Measurements from ENCODE around the gene LTBP2. TPM values are rescaled to one million over a fixed set of nuclear protein-coding genes. Genes with fewer than 3 reads are reported as not detected.

Gene LTBP2
- total and polyA plus RNA-seq, 2 of the 8 experiments (the other 6 are each of a cell fraction or from before 2014, with no cell fraction given), result 0.48 to 0.89 TPM

DNA sequence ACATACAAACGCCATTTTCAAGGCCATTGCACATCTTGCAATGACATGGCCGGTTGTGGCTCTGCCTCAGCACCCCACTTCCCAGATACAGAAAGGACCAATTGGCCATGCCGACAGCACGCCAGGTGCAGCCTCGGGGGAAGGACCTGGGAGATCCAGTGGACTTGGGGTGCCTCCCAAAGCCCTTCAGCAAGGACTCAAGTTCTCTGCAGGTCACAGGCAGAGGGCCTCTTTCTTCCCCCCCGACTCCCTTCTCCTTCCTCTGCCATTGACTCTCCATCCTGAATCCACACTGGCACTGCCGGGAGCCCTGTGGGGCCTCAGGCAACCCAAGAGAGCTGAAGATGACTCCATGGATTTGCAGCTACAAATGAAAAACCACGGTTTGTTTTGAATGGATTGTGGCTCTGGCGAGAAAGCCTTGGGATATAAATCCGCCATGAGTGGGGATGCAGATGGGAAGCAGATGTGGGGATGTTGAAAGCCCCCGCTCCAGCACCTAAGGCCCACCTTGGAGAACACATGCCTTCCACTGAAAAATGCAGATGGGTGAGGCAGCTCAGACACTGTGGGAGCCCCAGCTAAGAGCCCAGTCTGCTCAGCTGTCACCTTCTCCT, 35.1 kb upstream of the LTBP2 start (continued):
- TF ChIP-seq TCF12 (IDR thresholded peaks at IDR 0.05; ENCODE audit: low read depth, low read length) (no peak), CTCF (IDR thresholded peaks at IDR 0.05; ENCODE audit: control extremely low read depth in 1 of 3, insufficient read depth in 1 of 3, low read depth in 1 of 3, low read length in 3 of 3) (no peak), SAP30 (IDR thresholded peaks at IDR 0.05; ENCODE audit: insufficient read depth, insufficient replicate concordance, low read length) (no peak), CHD2 (IDR thresholded peaks at IDR 0.05; ENCODE audit: low read length) (no peak), HDAC6 (IDR thresholded peaks at IDR 0.05; ENCODE audit: low read depth, low read length) (no peak)

Measured in H1 (cell line).